IMR-90 (cell line): Measurements from ENCODE around the gene YPEL4. TPM values are rescaled to one million over a fixed set of nuclear protein-coding genes. Genes with fewer than 3 reads are reported as not detected.

Experiments
- ATAC-seq: fragments of 200-7000 bp; cut with Tn5 transposase; 2 replicates; pipeline ENCODE4 v1.9.1; 2020; ENCODE audit warnings: low read depth, mild to moderate bottlenecking, moderate library complexity
- BruUV-seq: library from RNA; stranded (reverse); fragments of 400-500 nt; replicated peaks from 2 replicates; lab custom pipeline; 2021; lab: Mats Ljungman, UMichigan
- CTCF ChIA-PET: fragments of 300-600 bp; formaldehyde crosslinking; extraction: SDS; loops from one replicate; lab custom pipeline; 2021; ENCODE audit warnings: antibody characterized with exemption; lab: Yijun Ruan, JAX
- POLR2A ChIA-PET: fragments of 300-600 bp; sonication (Branson Sonifier 250); formaldehyde crosslinking; loops from one replicate; lab custom pipeline; 2022; ENCODE audit warnings: antibody characterized with exemption; ENCODE audit not compliant: unreplicated experiment; lab: Charles Lee
- DNase-seq: peaks from one replicate; pipeline ENCODE4 v3.0.0; 2013
- H2AFZ ChIP-seq: replicated peaks from 2 replicates; pipeline ENCODE3; 2013; ENCODE audit warnings: low read length, mild to moderate bottlenecking; ENCODE audit not compliant: poor library complexity
- H2AK5ac ChIP-seq: 2 replicates; pipeline ENCODE4 v1.6.1; 2013; ENCODE audit warnings: low read depth, low read length, inconsistent platforms
- H2AK9ac ChIP-seq: replicated peaks from 2 replicates; pipeline ENCODE3; 2013; ENCODE audit warnings: mild to moderate bottlenecking, low read depth, low read length, moderate library complexity; ENCODE audit not compliant: poor library complexity
- H2BK120ac ChIP-seq: 2 replicates; pipeline ENCODE4 v1.6.1; 2013; ENCODE audit warnings: low read depth, low read length, inconsistent platforms
- H2BK15ac ChIP-seq: 3 replicates; pipeline ENCODE4 v1.6.1; 2013; ENCODE audit warnings: low read depth, low read length, inconsistent platforms
- H2BK20ac ChIP-seq: 2 replicates; pipeline ENCODE4 v1.6.1; 2013; ENCODE audit warnings: low read depth, mild to moderate bottlenecking, inconsistent platforms, low read length, moderate library complexity
- H2BK5ac ChIP-seq: 2 replicates; pipeline ENCODE4 v1.6.1; 2013; ENCODE audit warnings: mild to moderate bottlenecking, low read depth, low read length, inconsistent platforms; ENCODE audit not compliant: poor library complexity, severe bottlenecking
- H3K14ac ChIP-seq: replicated peaks from 2 replicates; pipeline ENCODE4 v1.6.1; 2013; ENCODE audit warnings: low read depth, low read length, inconsistent platforms
- H3K18ac ChIP-seq: 2 replicates; pipeline ENCODE4 v1.6.1; 2013; ENCODE audit warnings: low read depth, low read length, control low read depth
- H3K23ac ChIP-seq: 2 replicates; pipeline ENCODE4 v1.6.1; 2013; ENCODE audit warnings: low read depth, low read length, inconsistent platforms
- H3K27ac ChIP-seq: 2 replicates; pipeline ENCODE4 v1.5.1; 2013; ENCODE audit warnings: mild to moderate bottlenecking, control low read depth, low read length; ENCODE audit not compliant: insufficient read depth
- H3K27me3 ChIP-seq: 2 replicates; pipeline ENCODE4 v1.6.1; 2013; ENCODE audit warnings: low read length; ENCODE audit not compliant: control insufficient read depth, insufficient read depth
- H3K36me3 ChIP-seq: 2 replicates; pipeline ENCODE4 v1.6.1; 2013; ENCODE audit warnings: low read length, mixed read lengths; ENCODE audit not compliant: control insufficient read depth, insufficient read depth
- H3K4ac ChIP-seq: 2 replicates; pipeline ENCODE4 v1.6.1; 2013; ENCODE audit warnings: low read depth, low read length, inconsistent platforms
- H3K4me1 ChIP-seq: 2 replicates; pipeline ENCODE4 v1.6.1; 2013; ENCODE audit warnings: low read length, mixed read lengths; ENCODE audit not compliant: control insufficient read depth, insufficient read depth
- H3K4me2 ChIP-seq: 2 replicates; pipeline ENCODE4 v1.6.1; 2013; ENCODE audit warnings: low read depth, mild to moderate bottlenecking, control low read depth, low read length, moderate library complexity
- H3K4me3 ChIP-seq: 2 replicates; pipeline ENCODE4 v1.5.1; 2013; ENCODE audit warnings: low read depth, mild to moderate bottlenecking, control low read depth, low read length, moderate library complexity; ENCODE audit not compliant: insufficient read depth
- H3K56ac ChIP-seq: 2 replicates; pipeline ENCODE4 v1.6.1; 2013; ENCODE audit warnings: low read length, inconsistent platforms; ENCODE audit not compliant: insufficient read depth; ENCODE audit errors: extremely low read depth
- H3K79me1 ChIP-seq, 2 experiments: 2 replicates each; pipeline ENCODE4 v1.6.1; 2013; ENCODE audit warnings: low read length in 2 of 2, inconsistent platforms in 1 of 2, low read depth in 1 of 2
- H3K9ac ChIP-seq: 2 replicates; pipeline ENCODE4 v1.6.1; 2013; ENCODE audit warnings: low read depth, low read length, control low read depth
- H3K9me1 ChIP-seq: 2 replicates; pipeline ENCODE4 v1.6.1; 2013; ENCODE audit warnings: low read length, inconsistent platforms; ENCODE audit not compliant: insufficient read depth
- H3K9me3 ChIP-seq: 2 replicates; pipeline ENCODE4 v1.6.1; 2013; ENCODE audit warnings: low read length; ENCODE audit not compliant: control insufficient read depth, insufficient read depth
- H4K20me1 ChIP-seq: 2 replicates; pipeline ENCODE4 v1.6.1; 2013; ENCODE audit warnings: low read length, inconsistent platforms; ENCODE audit not compliant: insufficient read depth
- H4K5ac ChIP-seq: 2 replicates; pipeline ENCODE4 v1.6.1; 2013; ENCODE audit warnings: mild to moderate bottlenecking, low read depth, low read length, control low read depth
- H4K8ac ChIP-seq, 2 experiments: 2 replicates each; pipeline ENCODE4 v1.6.1; 2013; ENCODE audit warnings: low read depth in 2 of 2, low read length in 2 of 2, control low read depth in 1 of 2, inconsistent platforms in 1 of 2
- H4K91ac ChIP-seq: 2 replicates; pipeline ENCODE4 v1.6.1; 2013; ENCODE audit warnings: low read depth, low read length, inconsistent platforms; ENCODE audit not compliant: insufficient read depth
- BHLHE40 ChIP-seq: fragments of 150-350 bp; IDR thresholded peaks from 2 replicates; pipeline ENCODE4 v1.6.1; 2016; ENCODE audit warnings: mild to moderate bottlenecking, low read depth, low read length
- CEBPB ChIP-seq: IDR thresholded peaks from 2 replicates; pipeline ENCODE4 v1.6.1; 2012; ENCODE audit warnings: low read depth, low read length, improper control_type of control experiment
- CHD1 ChIP-seq: IDR thresholded peaks from 2 replicates; pipeline ENCODE4 v1.6.1; 2012; ENCODE audit warnings: low read depth, low read length, improper control_type of control experiment
- FOS ChIP-seq: fragments of 150-350 bp; IDR thresholded peaks from 2 replicates; pipeline ENCODE4 v1.6.1; 2016; ENCODE audit warnings: low read depth, low read length
- MAFK ChIP-seq: IDR thresholded peaks from 2 replicates; pipeline ENCODE4 v1.6.1; 2012; ENCODE audit warnings: low read depth, low read length, improper control_type of control experiment
- MAZ ChIP-seq: IDR thresholded peaks from 2 replicates; pipeline ENCODE4 v1.6.1; 2012; ENCODE audit warnings: low read depth, mild to moderate bottlenecking, low read length, improper control_type of control experiment, moderate library complexity, borderline replicate concordance
- NFE2L2 ChIP-seq: fragments of 150-350 bp; IDR thresholded peaks from 2 replicates; pipeline ENCODE4 v1.6.1; 2016; ENCODE audit warnings: low read depth, mild to moderate bottlenecking, low read length
- POLR2A ChIP-seq: IDR thresholded peaks from 2 replicates; pipeline ENCODE4 v1.6.1; 2012; ENCODE audit warnings: mild to moderate bottlenecking, low read depth, low read length
- RCOR1 ChIP-seq: IDR thresholded peaks from 2 replicates; pipeline ENCODE4 v1.6.1; 2012; ENCODE audit warnings: mild to moderate bottlenecking, low read length, improper control_type of control experiment; ENCODE audit not compliant: insufficient replicate concordance
- RFX5 ChIP-seq: IDR thresholded peaks from 2 replicates; pipeline ENCODE4 v1.8.0; 2012; ENCODE audit warnings: low read depth, mild to moderate bottlenecking, low read length, moderate library complexity
- dilution Hi-C: fragments of 300-500 bp; cut with HindIII; formaldehyde crosslinking; loops from one replicate; pipeline ENCODE4 v1.14.3; 2018; ENCODE audit warnings: low sequenced_read_pairs; ENCODE audit not compliant: unreplicated experiment
- in situ Hi-C: fragments of 300-500 bp; cut with MboI; formaldehyde crosslinking; loops from 3 replicates; pipeline ENCODE4 v1.14.3; 2019; ENCODE audit warnings: low sequenced_read_pairs, inconsistent platforms, mixed read lengths
- intact Hi-C: fragments of 100-400 bp; cut with micrococcal nuclease; formaldehyde crosslinking; loops from 2 replicates; pipeline ENCODE4 v1.10.0; 2022
- polyA plus RNA-seq, 3 experiments: library from polyadenylated mRNA; depleted of rRNA; stranded (reverse); fragments of >200 nt; gene quantifications; 2 replicates each; pipeline ENCODE4 v1.2.3, GENCODE V29; 2012; ENCODE audit warnings: low replicate concordance in 1 of 3
- total RNA-seq: library from RNA; depleted of rRNA; stranded (reverse); fragments of >200 nt; gene quantifications from 2 replicates; pipeline ENCODE4 v1.2.3, GENCODE V29; 2012
- TF ChIP-seq, protein P1 (sequence below): conservative IDR thresholded peaks from 2 replicates; pipeline ENCODE4 v1.5.1; 2012; ENCODE audit warnings: mild to moderate bottlenecking, low read depth, low read length, improper control_type of control experiment
- TF ChIP-seq, protein P2 (sequence below): fragments of 150-350 bp; IDR thresholded peaks from 2 replicates; pipeline ENCODE4 v1.6.1; 2016; ENCODE audit warnings: low read depth, mild to moderate bottlenecking, low read length, moderate library complexity, borderline replicate concordance

Gene YPEL4
- total and polyA plus RNA-seq, 2 of the 4 experiments (the other 2 are of a cell fraction): 0.18 to 0.79 TPM

DNA sequence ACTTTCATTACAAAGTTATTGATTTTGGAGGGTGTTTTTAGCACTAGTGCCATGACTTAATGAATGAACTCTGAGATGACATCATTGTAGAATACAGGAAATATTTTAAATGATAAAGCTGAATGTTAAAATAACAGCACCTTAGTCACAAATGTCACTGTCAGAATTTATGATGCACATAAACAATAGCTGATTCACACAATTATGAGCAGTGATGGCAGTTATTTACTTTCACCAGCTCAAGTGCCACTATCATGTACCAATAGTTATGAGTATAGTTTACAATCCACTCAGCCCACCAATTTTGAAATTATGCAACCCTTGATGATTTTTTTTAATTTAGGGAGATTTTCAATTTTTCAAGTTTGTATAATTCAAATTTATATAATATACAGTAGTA is 29.2 kb downstream of the YPEL4 start:
- no TSS peak for BruUV-seq
- Histone ChIP-seq H2BK20ac (no peak overlapping the region), H3K4me1 (no peaks in the 10 kb centered on the region), H2BK5ac (no peak overlapping the region), H4K20me1 (no peaks in the 10 kb centered on the region), H2AK9ac (no peak overlapping the region), H2BK120ac (no peak overlapping the region), H3K4ac (no peak overlapping the region), H3K14ac (no peak overlapping the region), H3K9me3 (peaks cover 4% of the 10 kb centered on the region; the same call in 1 of the 2 replicates), H3K23ac (no peak overlapping the region), H3K27ac (no peak overlapping the region), H4K91ac (no peak overlapping the region), H2AFZ (no peak overlapping the region), H2BK15ac (no peak overlapping the region), H3K36me3 (no peaks in the 10 kb centered on the region), H3K79me1 (no peaks in the 10 kb centered on the region), H3K27me3 (no peaks in the 10 kb centered on the region; the same call in 1 of the 2 replicates), H3K9me1 (no peaks in the 10 kb centered on the region), H4K5ac (no peak overlapping the region), H3K56ac (no peak overlapping the region), H2AK5ac (no peak overlapping the region), H3K9ac (no peak overlapping the region), H3K4me3 (no peak overlapping the region), H4K8ac (no peak overlapping the region), H3K4me2 (no peak overlapping the region), H3K18ac (no peak overlapping the region)
- ChIA-PET CTCF (no interaction called here), POLR2A (no interaction called here)
- TF ChIP-seq BHLHE40 (no peak), RFX5 (no peak), POLR2A (no peak), MAFK (no peak), NFE2L2 (no peak), MAZ (no peak), CHD1 (no peak), CEBPB (no peak), RCOR1 (no peak), FOS (no peak)
- TF ChIP-seq, protein P1, sequence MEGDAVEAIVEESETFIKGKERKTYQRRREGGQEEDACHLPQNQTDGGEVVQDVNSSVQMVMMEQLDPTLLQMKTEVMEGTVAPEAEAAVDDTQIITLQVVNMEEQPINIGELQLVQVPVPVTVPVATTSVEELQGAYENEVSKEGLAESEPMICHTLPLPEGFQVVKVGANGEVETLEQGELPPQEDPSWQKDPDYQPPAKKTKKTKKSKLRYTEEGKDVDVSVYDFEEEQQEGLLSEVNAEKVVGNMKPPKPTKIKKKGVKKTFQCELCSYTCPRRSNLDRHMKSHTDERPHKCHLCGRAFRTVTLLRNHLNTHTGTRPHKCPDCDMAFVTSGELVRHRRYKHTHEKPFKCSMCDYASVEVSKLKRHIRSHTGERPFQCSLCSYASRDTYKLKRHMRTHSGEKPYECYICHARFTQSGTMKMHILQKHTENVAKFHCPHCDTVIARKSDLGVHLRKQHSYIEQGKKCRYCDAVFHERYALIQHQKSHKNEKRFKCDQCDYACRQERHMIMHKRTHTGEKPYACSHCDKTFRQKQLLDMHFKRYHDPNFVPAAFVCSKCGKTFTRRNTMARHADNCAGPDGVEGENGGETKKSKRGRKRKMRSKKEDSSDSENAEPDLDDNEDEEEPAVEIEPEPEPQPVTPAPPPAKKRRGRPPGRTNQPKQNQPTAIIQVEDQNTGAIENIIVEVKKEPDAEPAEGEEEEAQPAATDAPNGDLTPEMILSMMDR: no peak
- TF ChIP-seq, protein P2, sequence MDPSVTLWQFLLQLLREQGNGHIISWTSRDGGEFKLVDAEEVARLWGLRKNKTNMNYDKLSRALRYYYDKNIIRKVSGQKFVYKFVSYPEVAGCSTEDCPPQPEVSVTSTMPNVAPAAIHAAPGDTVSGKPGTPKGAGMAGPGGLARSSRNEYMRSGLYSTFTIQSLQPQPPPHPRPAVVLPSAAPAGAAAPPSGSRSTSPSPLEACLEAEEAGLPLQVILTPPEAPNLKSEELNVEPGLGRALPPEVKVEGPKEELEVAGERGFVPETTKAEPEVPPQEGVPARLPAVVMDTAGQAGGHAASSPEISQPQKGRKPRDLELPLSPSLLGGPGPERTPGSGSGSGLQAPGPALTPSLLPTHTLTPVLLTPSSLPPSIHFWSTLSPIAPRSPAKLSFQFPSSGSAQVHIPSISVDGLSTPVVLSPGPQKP: no peak
- in situ Hi-C loops: no loop called here
- ATAC-seq (no peak), DNase-seq (no peak)
- dilution Hi-C loops: no loop called here
- intact Hi-C loops: no loop called here
